GM23338 (cell line): ENCODE data around the gene COPS4. TPM values are rescaled to one million over a fixed set of nuclear protein-coding genes. Genes with fewer than 3 reads are reported as not detected.

Experiments
- ATAC-seq: fragments of 200-7000 bp; cut with Tn5 transposase; 3 replicates; pipeline ENCODE4 v1.9.1; 2020
- DNase-seq: peaks from one replicate; pipeline ENCODE4 v3.0.0-alpha.2; 2015; ENCODE audit warnings: low spot score
- H2AFZ ChIP-seq: fragments of 200-600 bp; sonication (generic); 2 replicates; pipeline ENCODE4 v1.8.0; 2016; ENCODE audit warnings: antibody characterized with exemption, mild to moderate bottlenecking, moderate library complexity
- H3F3A ChIP-seq: fragments of 200-600 bp; sonication (generic); replicated peaks from 2 replicates; pipeline ENCODE4 v1.8.0; 2017; ENCODE audit warnings: antibody characterized with exemption, mixed run types, low read depth
- H3K27ac ChIP-seq: fragments of 200-600 bp; sonication (generic); 2 replicates; pipeline ENCODE4 v1.6.1; 2016; ENCODE audit warnings: low read depth
- H3K27me3 ChIP-seq: fragments of 200-600 bp; sonication (generic); 2 replicates; pipeline ENCODE4 v1.8.0; 2016; ENCODE audit warnings: mild to moderate bottlenecking, mixed run types, moderate library complexity; ENCODE audit not compliant: insufficient read depth
- H3K36me3 ChIP-seq: fragments of 200-600 bp; sonication (generic); 2 replicates; pipeline ENCODE4 v1.8.0; 2016; ENCODE audit warnings: mild to moderate bottlenecking; ENCODE audit not compliant: insufficient read depth
- H3K4me1 ChIP-seq: fragments of 200-600 bp; sonication (generic); 2 replicates; pipeline ENCODE4 v1.8.0; 2016; ENCODE audit warnings: mild to moderate bottlenecking, moderate library complexity; ENCODE audit not compliant: insufficient read depth
- H3K4me2 ChIP-seq: fragments of 200-600 bp; sonication (generic); 2 replicates; pipeline ENCODE4 v1.7.1; 2017; ENCODE audit warnings: mixed run types
- H3K4me3 ChIP-seq: fragments of 200-600 bp; sonication (generic); 2 replicates; pipeline ENCODE4 v1.6.1; 2016; ENCODE audit warnings: mixed run types
- H3K79me2 ChIP-seq: fragments of 200-600 bp; sonication (generic); replicated peaks from 2 replicates; pipeline ENCODE4 v1.8.0; 2017; ENCODE audit warnings: mild to moderate bottlenecking; ENCODE audit not compliant: insufficient read depth
- H3K9me2 ChIP-seq: fragments of 200-600 bp; sonication (generic); 2 replicates; pipeline ENCODE4 v1.8.0; 2017; ENCODE audit not compliant: insufficient read depth
- H4K20me1 ChIP-seq: fragments of 200-600 bp; sonication (generic); replicated peaks from 2 replicates; pipeline ENCODE4 v1.8.0; 2017; ENCODE audit warnings: mild to moderate bottlenecking; ENCODE audit not compliant: insufficient read depth
- H3K27ac Mint-ChIP-seq: 2 replicates; pipeline ENCODE4 v1.8.0; 2020; ENCODE audit warnings: inconsistent platforms, mild to moderate bottlenecking, moderate library complexity, mixed read lengths
- H3K27me3 Mint-ChIP-seq: 3 replicates; pipeline ENCODE4 v1.8.0; 2022; ENCODE audit warnings: low read depth, mild to moderate bottlenecking, moderate library complexity, mixed read lengths, inconsistent platforms; ENCODE audit not compliant: insufficient read depth, poor library complexity
- H3K36me3 Mint-ChIP-seq: 3 replicates; pipeline ENCODE4 v1.8.0; 2021; ENCODE audit warnings: low read depth, mild to moderate bottlenecking, inconsistent platforms, moderate library complexity, mixed read lengths
- H3K4me1 Mint-ChIP-seq: 3 replicates; pipeline ENCODE4 v1.8.0; 2020; ENCODE audit warnings: mild to moderate bottlenecking, inconsistent platforms, mixed read lengths
- H3K4me3 Mint-ChIP-seq: 3 replicates; pipeline ENCODE4 v1.8.0; 2021; ENCODE audit warnings: moderate library complexity, mild to moderate bottlenecking, inconsistent platforms, mixed read lengths
- H3K9me3 Mint-ChIP-seq: 3 replicates; pipeline ENCODE4 v1.8.0; 2020; ENCODE audit warnings: moderate library complexity, mild to moderate bottlenecking, inconsistent platforms, mixed read lengths
- CREB1 ChIP-seq: fragments of 250-450 bp; sonication (Bioruptor Pico); IDR thresholded peaks from 2 replicates; pipeline ENCODE4 v1.5.0; 2020; ENCODE audit warnings: low read depth, mild to moderate bottlenecking, moderate library complexity
- EZH2 ChIP-seq: fragments of 200-600 bp; sonication (generic); IDR thresholded peaks from one replicate; pipeline ENCODE4 v1.8.0; 2017; ENCODE audit warnings: antibody characterized with exemption, mild to moderate bottlenecking, low read depth; ENCODE audit not compliant: unreplicated experiment
- EZH2phosphoT487 ChIP-seq: fragments of 200-600 bp; sonication (generic); IDR thresholded peaks from one replicate; pipeline ENCODE4 v1.8.1; 2018; ENCODE audit warnings: antibody characterized with exemption; ENCODE audit not compliant: unreplicated experiment
- JUNB ChIP-seq: IDR thresholded peaks from one replicate; pipeline ENCODE4 v1.6.1; 2016; ENCODE audit warnings: antibody characterized with exemption; ENCODE audit not compliant: unreplicated experiment
- NANOG ChIP-seq: IDR thresholded peaks from 2 replicates; pipeline ENCODE4 v1.6.1; 2016; ENCODE audit warnings: antibody characterized with exemption, borderline replicate concordance
- POLR2AphosphoS5 ChIP-seq: IDR thresholded peaks from 2 replicates; pipeline ENCODE4 v1.6.1; 2016; ENCODE audit warnings: antibody characterized with exemption, low read depth
- STAT1 ChIP-seq: IDR thresholded peaks from one replicate; pipeline ENCODE4 v1.6.1; 2016; ENCODE audit warnings: antibody characterized with exemption; ENCODE audit not compliant: unreplicated experiment
- ZNF114 ChIP-seq: fragments of 250-450 bp; sonication (Bioruptor Pico); IDR thresholded peaks from 2 replicates; pipeline ENCODE4 v1.5.0; 2020; ENCODE audit warnings: mild to moderate bottlenecking, moderate library complexity
- ZNF331 ChIP-seq: fragments of 250-450 bp; sonication (Bioruptor Pico); IDR thresholded peaks from 2 replicates; pipeline ENCODE4 v1.5.0; 2020; ENCODE audit warnings: low read depth, mild to moderate bottlenecking, moderate library complexity
- polyA plus RNA-seq: library from polyadenylated mRNA; unstranded; fragments of >200 nt; fragmentation: Nextera tagmentation; extraction: Ambion mirVana; gene quantifications from 2 replicates; pipeline ENCODE4 v1.2.1, GENCODE V29; 2016
- total RNA-seq: library from RNA; depleted of rRNA; stranded (reverse); fragments of >200 nt; shearing (Covaris generic); gene quantifications from 2 replicates; pipeline ENCODE4 v1.2.3, GENCODE V29; 2014
- TF ChIP-seq, protein P1 (sequence below): fragments of 250-450 bp; sonication (Bioruptor Pico); IDR thresholded peaks from 2 replicates; pipeline ENCODE4 v1.5.0; 2020; ENCODE audit warnings: mild to moderate bottlenecking, moderate library complexity
- TF ChIP-seq, protein P2 (sequence below): IDR thresholded peaks from one replicate; pipeline ENCODE4 v1.6.1; 2018; ENCODE audit warnings: antibody characterized with exemption; ENCODE audit not compliant: unreplicated experiment
- TF ChIP-seq, protein P3 (sequence below), 2 experiments: fragments of 200-600 bp in 1 of 2; sonication (generic) in 1 of 2; conservative IDR thresholded peaks; 2 replicates each; pipeline versions ENCODE4 v1.5.1 to v1.6.1; 2016 to 2017; ENCODE audit warnings: antibody characterized with exemption in 2 of 2, low read depth in 2 of 2, mild to moderate bottlenecking in 2 of 2, moderate library complexity in 1 of 2
- TF ChIP-seq, protein P4 (sequence below): IDR thresholded peaks from 2 replicates; pipeline ENCODE4 v1.6.1; 2016; ENCODE audit warnings: antibody characterized with exemption

The COPS4 gene
- total and polyA plus RNA-seq, 2 experiments from 2014 or later = 23.7 to 46.6 TPM

DNA sequence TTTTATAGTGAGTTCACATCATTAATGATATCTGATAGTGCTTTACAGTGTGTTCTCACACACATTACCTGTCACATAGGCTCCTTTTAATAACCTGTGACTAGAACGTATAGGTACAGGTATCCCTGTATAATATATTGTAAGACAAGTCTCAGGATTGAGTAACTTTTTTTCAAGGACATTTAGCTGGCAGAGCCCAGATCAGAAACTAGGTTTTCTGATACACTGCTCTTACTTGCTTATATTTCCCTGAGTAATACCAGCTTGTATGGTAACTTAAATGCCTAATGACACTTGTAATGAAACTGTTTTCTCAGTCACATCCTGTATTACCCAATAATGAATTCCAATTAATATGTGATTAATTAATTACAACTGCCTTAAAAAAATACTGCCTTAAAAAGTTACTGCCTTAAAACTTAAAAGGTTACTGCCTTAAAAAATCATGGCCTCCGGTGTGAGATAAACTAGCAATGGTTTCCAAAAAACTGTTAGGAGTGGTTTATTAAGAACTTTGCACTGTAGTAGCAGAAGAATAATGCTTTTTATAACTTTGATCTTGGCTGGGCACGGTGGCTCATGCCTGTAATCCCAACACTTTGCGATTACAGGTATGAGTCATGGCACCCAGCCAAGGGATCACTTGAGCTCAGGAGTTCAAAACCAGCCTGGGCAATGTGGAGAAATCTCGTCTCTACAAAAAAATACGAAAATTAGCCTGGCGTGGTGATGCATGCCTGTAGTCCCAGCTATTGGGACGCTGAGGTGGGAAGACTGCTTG is 11.9 kb downstream of the COPS4 start:
- Histone ChIP-seq H3K4me2 (no peak overlapping the region), H3K4me3 (no peak overlapping the region), H3K79me2 (peaks cover 9% of the 10 kb centered on the region), H3K9me2 (no peaks in the 10 kb centered on the region), H2AFZ (no peak overlapping the region), H3K4me1 (no peaks in the 10 kb centered on the region), H3K27ac (no peak overlapping the region), H4K20me1 (peaks cover 6% of the 10 kb centered on the region), H3K27me3 (no peaks in the 10 kb centered on the region), H3F3A (no peaks in the 10 kb centered on the region), H3K36me3 (no peaks in the 10 kb centered on the region)
- H3K36me3 Mint-ChIP-seq = 0 out of 3 replicates have a peak, but pooled peaks cover 11% of the 10 kb centered on the region
- H3K27me3 Mint-ChIP-seq = no peaks in the 10 kb centered on the region
- DNase-seq = no peak
- no peak overlapping the region for H3K4me3 Mint-ChIP-seq
- H3K4me1 Mint-ChIP-seq = no peaks in the 10 kb centered on the region
- no peak overlapping the region for H3K27ac Mint-ChIP-seq
- no peaks in the 10 kb centered on the region for H3K9me3 Mint-ChIP-seq
- ATAC-seq = no peak
- TF ChIP-seq POLR2AphosphoS5 (no peak), ZNF331 (CRISPR knock-in tag) (no peak), JUNB (no peak), ZNF114 (CRISPR knock-in tag) (no peak), NANOG (no peak), EZH2phosphoT487 (no peak), STAT1 (no peak), EZH2 (no peak), CREB1 (no peak)
- TF ChIP-seq, protein P1, sequence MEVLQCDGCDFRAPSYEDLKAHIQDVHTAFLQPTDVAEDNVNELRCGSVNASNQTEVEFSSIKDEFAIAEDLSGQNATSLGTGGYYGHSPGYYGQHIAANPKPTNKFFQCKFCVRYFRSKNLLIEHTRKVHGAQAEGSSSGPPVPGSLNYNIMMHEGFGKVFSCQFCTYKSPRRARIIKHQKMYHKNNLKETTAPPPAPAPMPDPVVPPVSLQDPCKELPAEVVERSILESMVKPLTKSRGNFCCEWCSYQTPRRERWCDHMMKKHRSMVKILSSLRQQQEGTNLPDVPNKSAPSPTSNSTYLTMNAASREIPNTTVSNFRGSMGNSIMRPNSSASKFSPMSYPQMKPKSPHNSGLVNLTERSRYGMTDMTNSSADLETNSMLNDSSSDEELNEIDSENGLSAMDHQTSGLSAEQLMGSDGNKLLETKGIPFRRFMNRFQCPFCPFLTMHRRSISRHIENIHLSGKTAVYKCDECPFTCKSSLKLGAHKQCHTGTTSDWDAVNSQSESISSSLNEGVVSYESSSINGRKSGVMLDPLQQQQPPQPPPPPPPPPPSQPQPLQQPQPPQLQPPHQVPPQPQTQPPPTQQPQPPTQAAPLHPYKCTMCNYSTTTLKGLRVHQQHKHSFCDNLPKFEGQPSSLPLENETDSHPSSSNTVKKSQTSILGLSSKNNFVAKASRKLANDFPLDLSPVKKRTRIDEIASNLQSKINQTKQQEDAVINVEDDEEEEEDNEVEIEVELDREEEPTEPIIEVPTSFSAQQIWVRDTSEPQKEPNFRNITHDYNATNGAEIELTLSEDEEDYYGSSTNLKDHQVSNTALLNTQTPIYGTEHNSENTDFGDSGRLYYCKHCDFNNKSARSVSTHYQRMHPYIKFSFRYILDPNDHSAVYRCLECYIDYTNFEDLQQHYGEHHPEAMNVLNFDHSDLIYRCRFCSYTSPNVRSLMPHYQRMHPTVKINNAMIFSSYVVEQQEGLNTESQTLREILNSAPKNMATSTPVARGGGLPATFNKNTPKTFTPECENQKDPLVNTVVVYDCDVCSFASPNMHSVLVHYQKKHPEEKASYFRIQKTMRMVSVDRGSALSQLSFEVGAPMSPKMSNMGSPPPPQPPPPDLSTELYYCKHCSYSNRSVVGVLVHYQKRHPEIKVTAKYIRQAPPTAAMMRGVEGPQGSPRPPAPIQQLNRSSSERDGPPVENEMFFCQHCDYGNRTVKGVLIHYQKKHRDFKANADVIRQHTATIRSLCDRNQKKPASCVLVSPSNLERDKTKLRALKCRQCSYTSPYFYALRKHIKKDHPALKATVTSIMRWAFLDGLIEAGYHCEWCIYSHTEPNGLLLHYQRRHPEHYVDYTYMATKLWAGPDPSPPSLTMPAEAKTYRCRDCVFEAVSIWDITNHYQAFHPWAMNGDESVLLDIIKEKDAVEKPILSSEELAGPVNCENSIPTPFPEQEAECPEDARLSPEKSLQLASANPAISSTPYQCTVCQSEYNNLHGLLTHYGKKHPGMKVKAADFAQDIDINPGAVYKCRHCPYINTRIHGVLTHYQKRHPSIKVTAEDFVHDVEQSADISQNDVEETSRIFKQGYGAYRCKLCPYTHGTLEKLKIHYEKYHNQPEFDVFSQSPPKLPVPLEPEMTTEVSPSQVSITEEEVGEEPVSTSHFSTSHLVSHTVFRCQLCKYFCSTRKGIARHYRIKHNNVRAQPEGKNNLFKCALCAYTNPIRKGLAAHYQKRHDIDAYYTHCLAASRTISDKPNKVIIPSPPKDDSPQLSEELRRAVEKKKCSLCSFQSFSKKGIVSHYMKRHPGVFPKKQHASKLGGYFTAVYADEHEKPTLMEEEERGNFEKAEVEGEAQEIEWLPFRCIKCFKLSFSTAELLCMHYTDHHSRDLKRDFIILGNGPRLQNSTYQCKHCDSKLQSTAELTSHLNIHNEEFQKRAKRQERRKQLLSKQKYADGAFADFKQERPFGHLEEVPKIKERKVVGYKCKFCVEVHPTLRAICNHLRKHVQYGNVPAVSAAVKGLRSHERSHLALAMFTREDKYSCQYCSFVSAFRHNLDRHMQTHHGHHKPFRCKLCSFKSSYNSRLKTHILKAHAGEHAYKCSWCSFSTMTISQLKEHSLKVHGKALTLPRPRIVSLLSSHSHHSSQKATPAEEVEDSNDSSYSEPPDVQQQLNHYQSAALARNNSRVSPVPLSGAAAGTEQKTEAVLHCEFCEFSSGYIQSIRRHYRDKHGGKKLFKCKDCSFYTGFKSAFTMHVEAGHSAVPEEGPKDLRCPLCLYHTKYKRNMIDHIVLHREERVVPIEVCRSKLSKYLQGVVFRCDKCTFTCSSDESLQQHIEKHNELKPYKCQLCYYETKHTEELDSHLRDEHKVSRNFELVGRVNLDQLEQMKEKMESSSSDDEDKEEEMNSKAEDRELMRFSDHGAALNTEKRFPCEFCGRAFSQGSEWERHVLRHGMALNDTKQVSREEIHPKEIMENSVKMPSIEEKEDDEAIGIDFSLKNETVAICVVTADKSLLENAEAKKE (CRISPR knock-in tag) = no peak
- TF ChIP-seq, protein P2, sequence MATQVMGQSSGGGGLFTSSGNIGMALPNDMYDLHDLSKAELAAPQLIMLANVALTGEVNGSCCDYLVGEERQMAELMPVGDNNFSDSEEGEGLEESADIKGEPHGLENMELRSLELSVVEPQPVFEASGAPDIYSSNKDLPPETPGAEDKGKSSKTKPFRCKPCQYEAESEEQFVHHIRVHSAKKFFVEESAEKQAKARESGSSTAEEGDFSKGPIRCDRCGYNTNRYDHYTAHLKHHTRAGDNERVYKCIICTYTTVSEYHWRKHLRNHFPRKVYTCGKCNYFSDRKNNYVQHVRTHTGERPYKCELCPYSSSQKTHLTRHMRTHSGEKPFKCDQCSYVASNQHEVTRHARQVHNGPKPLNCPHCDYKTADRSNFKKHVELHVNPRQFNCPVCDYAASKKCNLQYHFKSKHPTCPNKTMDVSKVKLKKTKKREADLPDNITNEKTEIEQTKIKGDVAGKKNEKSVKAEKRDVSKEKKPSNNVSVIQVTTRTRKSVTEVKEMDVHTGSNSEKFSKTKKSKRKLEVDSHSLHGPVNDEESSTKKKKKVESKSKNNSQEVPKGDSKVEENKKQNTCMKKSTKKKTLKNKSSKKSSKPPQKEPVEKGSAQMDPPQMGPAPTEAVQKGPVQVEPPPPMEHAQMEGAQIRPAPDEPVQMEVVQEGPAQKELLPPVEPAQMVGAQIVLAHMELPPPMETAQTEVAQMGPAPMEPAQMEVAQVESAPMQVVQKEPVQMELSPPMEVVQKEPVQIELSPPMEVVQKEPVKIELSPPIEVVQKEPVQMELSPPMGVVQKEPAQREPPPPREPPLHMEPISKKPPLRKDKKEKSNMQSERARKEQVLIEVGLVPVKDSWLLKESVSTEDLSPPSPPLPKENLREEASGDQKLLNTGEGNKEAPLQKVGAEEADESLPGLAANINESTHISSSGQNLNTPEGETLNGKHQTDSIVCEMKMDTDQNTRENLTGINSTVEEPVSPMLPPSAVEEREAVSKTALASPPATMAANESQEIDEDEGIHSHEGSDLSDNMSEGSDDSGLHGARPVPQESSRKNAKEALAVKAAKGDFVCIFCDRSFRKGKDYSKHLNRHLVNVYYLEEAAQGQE = no peak
- TF ChIP-seq, protein P3, sequence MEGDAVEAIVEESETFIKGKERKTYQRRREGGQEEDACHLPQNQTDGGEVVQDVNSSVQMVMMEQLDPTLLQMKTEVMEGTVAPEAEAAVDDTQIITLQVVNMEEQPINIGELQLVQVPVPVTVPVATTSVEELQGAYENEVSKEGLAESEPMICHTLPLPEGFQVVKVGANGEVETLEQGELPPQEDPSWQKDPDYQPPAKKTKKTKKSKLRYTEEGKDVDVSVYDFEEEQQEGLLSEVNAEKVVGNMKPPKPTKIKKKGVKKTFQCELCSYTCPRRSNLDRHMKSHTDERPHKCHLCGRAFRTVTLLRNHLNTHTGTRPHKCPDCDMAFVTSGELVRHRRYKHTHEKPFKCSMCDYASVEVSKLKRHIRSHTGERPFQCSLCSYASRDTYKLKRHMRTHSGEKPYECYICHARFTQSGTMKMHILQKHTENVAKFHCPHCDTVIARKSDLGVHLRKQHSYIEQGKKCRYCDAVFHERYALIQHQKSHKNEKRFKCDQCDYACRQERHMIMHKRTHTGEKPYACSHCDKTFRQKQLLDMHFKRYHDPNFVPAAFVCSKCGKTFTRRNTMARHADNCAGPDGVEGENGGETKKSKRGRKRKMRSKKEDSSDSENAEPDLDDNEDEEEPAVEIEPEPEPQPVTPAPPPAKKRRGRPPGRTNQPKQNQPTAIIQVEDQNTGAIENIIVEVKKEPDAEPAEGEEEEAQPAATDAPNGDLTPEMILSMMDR (conservative IDR thresholded peaks at IDR 0.05; ENCODE audit: low read depth in 2 of 2) = no peak
- TF ChIP-seq, protein P4, sequence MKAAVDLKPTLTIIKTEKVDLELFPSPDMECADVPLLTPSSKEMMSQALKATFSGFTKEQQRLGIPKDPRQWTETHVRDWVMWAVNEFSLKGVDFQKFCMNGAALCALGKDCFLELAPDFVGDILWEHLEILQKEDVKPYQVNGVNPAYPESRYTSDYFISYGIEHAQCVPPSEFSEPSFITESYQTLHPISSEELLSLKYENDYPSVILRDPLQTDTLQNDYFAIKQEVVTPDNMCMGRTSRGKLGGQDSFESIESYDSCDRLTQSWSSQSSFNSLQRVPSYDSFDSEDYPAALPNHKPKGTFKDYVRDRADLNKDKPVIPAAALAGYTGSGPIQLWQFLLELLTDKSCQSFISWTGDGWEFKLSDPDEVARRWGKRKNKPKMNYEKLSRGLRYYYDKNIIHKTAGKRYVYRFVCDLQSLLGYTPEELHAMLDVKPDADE = no peak
